ENCODE results near the gene ATG5.

ATG5 gene

GRCh38 chr6:106145741-106146227 lies 179.8 kb downstream of the ATG5 start:
- Histone ChIP-seq H3K36me3 (ENCODE audit: insufficient read depth, low read length) (no peaks in the 10 kb centered on the region), H3K4me1 (ENCODE audit: control insufficient read depth, insufficient read depth, low read length) (peaks cover 10% of the 10 kb centered on the region), H3K27me3 (ENCODE audit: control insufficient read depth, insufficient read depth, low read length) (no peaks in the 10 kb centered on the region), H3K9me3 (replicated peaks; ENCODE audit: low read length) (no peaks in the 10 kb centered on the region), H3K9ac (ENCODE audit: low read depth, low read length) (no peak overlapping the region), H3K4me3 (ENCODE audit: low read length) (no peak overlapping the region), H3K4me2 (ENCODE audit: low read length) (no peak overlapping the region)

GRCh38 chr6:106145144-106145543 lies 180.4 kb downstream of the ATG5 start:
- Histone ChIP-seq H3K9me3 (replicated peaks; ENCODE audit: low read length) (no peaks in the 10 kb centered on the region), H3K27me3 (ENCODE audit: control insufficient read depth, insufficient read depth, low read length) (no peaks in the 10 kb centered on the region), H3K36me3 (ENCODE audit: insufficient read depth, low read length) (no peaks in the 10 kb centered on the region), H3K9ac (ENCODE audit: low read depth, low read length) (no peak overlapping the region), H3K4me1 (ENCODE audit: control insufficient read depth, insufficient read depth, low read length) (peaks cover 10% of the 10 kb centered on the region), H3K4me3 (ENCODE audit: low read length) (no peak overlapping the region), H3K4me2 (ENCODE audit: low read length) (no peak overlapping the region)

GRCh38 chr6:106143665-106144064 lies 181.9 kb downstream of the ATG5 start:
- no peak overlapping the region for H3K4me2 ChIP-seq (ENCODE audit: low read length)
- no peak overlapping the region for H3K9ac ChIP-seq (ENCODE audit: low read depth, low read length)
- H3K4me3 ChIP-seq (ENCODE audit: low read length): no peak overlapping the region
- peaks cover 10% of the 10 kb centered on the region for H3K4me1 ChIP-seq (ENCODE audit: control insufficient read depth, insufficient read depth, low read length)
- H3K27me3 ChIP-seq (ENCODE audit: control insufficient read depth, insufficient read depth, low read length): no peaks in the 10 kb centered on the region
- no peaks in the 10 kb centered on the region for H3K36me3 ChIP-seq (ENCODE audit: insufficient read depth, low read length)
- H3K9me3 ChIP-seq (replicated peaks; ENCODE audit: low read length): no peaks in the 10 kb centered on the region

- Histone ChIP-seq H3K9ac (ENCODE audit: low read depth, low read length) (no peak overlapping the region), H3K4me2 (ENCODE audit: low read length) (no peak overlapping the region), H3K4me1 (ENCODE audit: control insufficient read depth, insufficient read depth, low read length) (peaks cover 10% of the 10 kb centered on the region), H3K36me3 (ENCODE audit: insufficient read depth, low read length) (no peaks in the 10 kb centered on the region), H3K9me3 (replicated peaks; ENCODE audit: low read length) (no peaks in the 10 kb centered on the region), H3K27me3 (ENCODE audit: control insufficient read depth, insufficient read depth, low read length) (no peaks in the 10 kb centered on the region), H3K4me3 (ENCODE audit: low read length) (no peak overlapping the region)
Observed at GRCh38 chr6:106142876-106143431, 182.6 kb downstream of the ATG5 start.

- Histone ChIP-seq H3K27me3 (ENCODE audit: control insufficient read depth, insufficient read depth, low read length) (no peaks in the 10 kb centered on the region), H3K9ac (ENCODE audit: low read depth, low read length) (no peak overlapping the region), H3K9me3 (replicated peaks; ENCODE audit: low read length) (no peaks in the 10 kb centered on the region), H3K4me2 (ENCODE audit: low read length) (no peak overlapping the region), H3K4me1 (ENCODE audit: control insufficient read depth, insufficient read depth, low read length) (peaks cover 7% of the 10 kb centered on the region), H3K36me3 (ENCODE audit: insufficient read depth, low read length) (no peaks in the 10 kb centered on the region), H3K4me3 (ENCODE audit: low read length) (no peak overlapping the region)
Observed at GRCh38 chr6:106141441-106142237, 183.9 kb downstream of the ATG5 start.

- no peak overlapping the region for H3K4me2 ChIP-seq (ENCODE audit: low read length)
- peaks cover 15% of the 10 kb centered on the region for H3K4me1 ChIP-seq (ENCODE audit: control insufficient read depth, insufficient read depth, low read length)
- H3K9me3 ChIP-seq (replicated peaks; ENCODE audit: low read length): no peaks in the 10 kb centered on the region
- H3K27me3 ChIP-seq (ENCODE audit: control insufficient read depth, insufficient read depth, low read length): no peaks in the 10 kb centered on the region
- H3K4me3 ChIP-seq (ENCODE audit: low read length): no peak overlapping the region
- H3K9ac ChIP-seq (ENCODE audit: low read depth, low read length): no peak overlapping the region
- H3K36me3 ChIP-seq (ENCODE audit: insufficient read depth, low read length): no peaks in the 10 kb centered on the region
Observed at GRCh38 chr6:106138151-106138550, 187.4 kb downstream of the ATG5 start.

- H3K27me3 ChIP-seq (ENCODE audit: control insufficient read depth, insufficient read depth, low read length): no peaks in the 10 kb centered on the region
- no peaks in the 10 kb centered on the region for H3K9me3 ChIP-seq (replicated peaks; ENCODE audit: low read length)
- H3K4me3 ChIP-seq (ENCODE audit: low read length): no peak overlapping the region
- H3K36me3 ChIP-seq (ENCODE audit: insufficient read depth, low read length): no peaks in the 10 kb centered on the region
- H3K9ac ChIP-seq (ENCODE audit: low read depth, low read length): no peak overlapping the region
- peaks cover 15% of the 10 kb centered on the region for H3K4me1 ChIP-seq (ENCODE audit: control insufficient read depth, insufficient read depth, low read length)
- H3K4me2 ChIP-seq (ENCODE audit: low read length): no peak overlapping the region
Observed at GRCh38 chr6:106136845-106137244, 188.7 kb downstream of the ATG5 start.

- Histone ChIP-seq H3K9ac (ENCODE audit: low read depth, low read length) (no peak overlapping the region), H3K4me3 (ENCODE audit: low read length) (no peak overlapping the region), H3K36me3 (ENCODE audit: insufficient read depth, low read length) (no peaks in the 10 kb centered on the region), H3K9me3 (replicated peaks; ENCODE audit: low read length) (no peaks in the 10 kb centered on the region), H3K4me1 (ENCODE audit: control insufficient read depth, insufficient read depth, low read length) (peaks cover 15% of the 10 kb centered on the region), H3K4me2 (ENCODE audit: low read length) (no peak overlapping the region), H3K27me3 (ENCODE audit: control insufficient read depth, insufficient read depth, low read length) (no peaks in the 10 kb centered on the region)
Observed at GRCh38 chr6:106135911-106136571, 189.5 kb downstream of the ATG5 start.

- H3K27me3 ChIP-seq (ENCODE audit: control insufficient read depth, insufficient read depth, low read length): no peaks in the 10 kb centered on the region
- H3K4me1 ChIP-seq (ENCODE audit: control insufficient read depth, insufficient read depth, low read length): peaks cover 19% of the 10 kb centered on the region
- no peaks in the 10 kb centered on the region for H3K36me3 ChIP-seq (ENCODE audit: insufficient read depth, low read length)
- H3K4me2 ChIP-seq (ENCODE audit: low read length): peak overlapping the region; percentile 79
- H3K4me3 ChIP-seq (ENCODE audit: low read length): peak overlapping the region; percentile 45
- H3K9me3 ChIP-seq (replicated peaks; ENCODE audit: low read length): no peaks in the 10 kb centered on the region
- peak overlapping the region; percentile 7 for H3K9ac ChIP-seq (ENCODE audit: low read depth, low read length)
Observed at GRCh38 chr6:106134906-106135634, 190.5 kb downstream of the ATG5 start.

Measured in skeletal muscle satellite cell (primary cell).